Breast epithelium (tissue), 4 donors: ENCODE results near the gene PRIMA1. TPM values are rescaled to one million over a fixed set of nuclear protein-coding genes. Genes with fewer than 3 reads are reported as not detected.

Experiments
- DNase-seq, 2 donors: peaks; one replicate each; pipeline ENCODE4 v3.0.0-alpha.2; 2019; ENCODE audit warnings: low spot score in 2 of 2
- H3K27ac ChIP-seq, 2 donors: fragments of 200-600 bp; sonication (generic) in 1 of 2; one replicate each; pipeline ENCODE4 v1.5.1; 2016 to 2019; ENCODE audit warnings: mild to moderate bottlenecking in 1 of 2
- H3K27me3 ChIP-seq, 2 donors: fragments of 200-600 bp; sonication (generic) in 1 of 2; one replicate each; pipeline versions ENCODE4 v1.5.1 to v1.6.0; 2017 to 2019; ENCODE audit warnings: control low read depth in 1 of 2, mild to moderate bottlenecking in 1 of 2
- H3K36me3 ChIP-seq: fragments of 200-600 bp; one replicate; pipeline ENCODE4 v1.5.1; 2019
- H3K4me1 ChIP-seq, 2 donors: fragments of 200-600 bp; sonication (generic); one replicate each; pipeline ENCODE4 v1.5.1; 2016 to 2019; ENCODE audit warnings: control low read depth in 1 of 2
- H3K4me3 ChIP-seq, 3 donors: fragments of 200-600 bp; sonication (generic); 1 replicate in 2 of 3; 2 replicates in 1 of 3; pipeline ENCODE4 v1.5.1; 2016 to 2019; ENCODE audit warnings: mild to moderate bottlenecking in 3 of 3, moderate library complexity in 2 of 3
- H3K9me3 ChIP-seq, 2 donors: fragments of 200-600 bp; sonication (generic) in 1 of 2; one replicate each; pipeline ENCODE4 v1.5.1; 2016 to 2019; ENCODE audit warnings: control low read depth in 1 of 2
- POLR2A ChIP-seq: fragments of 450-650 bp; IDR thresholded peaks from one replicate; pipeline ENCODE4 v1.6.1; 2016; ENCODE audit warnings: antibody characterized with exemption, mild to moderate bottlenecking, moderate library complexity
- POLR2AphosphoS5 ChIP-seq, 3 donors: sonication (generic); formaldehyde crosslinking; IDR thresholded peaks; one replicate each; pipeline ENCODE4 v1.6.1; 2017; ENCODE audit warnings: antibody characterized with exemption in 3 of 3
- intact Hi-C: fragments of 100-400 bp; cut with DNase I; formaldehyde crosslinking; loops from one replicate; pipeline ENCODE4 v1.15.1; 2023; ENCODE audit warnings: low total_unique reads
- total RNA-seq, 3 donors: library from RNA; depleted of rRNA; stranded (reverse); fragments of >200 nt; gene quantifications; one replicate each; pipeline ENCODE4 v1.1.0, GENCODE V29; 2016
- TF ChIP-seq, protein P1 (sequence below), 3 donors: fragments of 450-650 bp; IDR thresholded peaks; one replicate each; pipeline ENCODE4 v1.5.1; 2016 to 2017; ENCODE audit warnings: antibody characterized with exemption in 3 of 3, mild to moderate bottlenecking in 3 of 3, moderate library complexity in 3 of 3

PRIMA1 gene
- total RNA-seq, 3 donors from 2014 or later: 0.98 to 2.1 (median 1.3) TPM

DNA sequence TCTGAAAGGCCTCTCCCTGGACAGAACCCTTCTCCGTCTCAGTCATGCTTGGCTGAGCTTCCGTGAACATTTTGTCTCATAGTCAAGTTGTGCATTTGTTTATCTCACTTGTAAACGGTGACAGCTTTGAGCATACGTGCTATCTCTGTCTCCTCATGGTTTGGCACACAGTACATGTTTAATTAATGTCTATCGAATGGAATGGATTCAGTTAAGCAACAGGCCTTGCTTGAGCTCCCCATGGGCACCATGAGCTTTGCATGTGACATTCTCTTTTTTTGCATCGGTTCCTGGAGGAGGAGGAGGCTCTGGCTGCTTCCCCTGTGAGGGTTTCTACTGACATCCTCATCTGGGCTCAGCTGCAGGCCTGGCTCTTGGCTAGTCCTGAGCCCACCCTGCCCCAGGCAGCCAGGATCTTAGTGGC is 80.0 kb downstream of the PRIMA1 start:
- Histone ChIP-seq H3K27me3 (no peaks in the 10 kb centered on the region), H3K4me1 (no peaks in the 10 kb centered on the region), H3K4me3 (no peak overlapping the region), H3K9me3 (no peaks in the 10 kb centered on the region), H3K27ac (no peak overlapping the region), H3K36me3 (no peaks in the 10 kb centered on the region)
- DNase-seq: no peak
- TF ChIP-seq POLR2A (no peak), POLR2AphosphoS5 (IDR thresholded peaks at IDR 0.05) (no peak)
- TF ChIP-seq, protein P1, sequence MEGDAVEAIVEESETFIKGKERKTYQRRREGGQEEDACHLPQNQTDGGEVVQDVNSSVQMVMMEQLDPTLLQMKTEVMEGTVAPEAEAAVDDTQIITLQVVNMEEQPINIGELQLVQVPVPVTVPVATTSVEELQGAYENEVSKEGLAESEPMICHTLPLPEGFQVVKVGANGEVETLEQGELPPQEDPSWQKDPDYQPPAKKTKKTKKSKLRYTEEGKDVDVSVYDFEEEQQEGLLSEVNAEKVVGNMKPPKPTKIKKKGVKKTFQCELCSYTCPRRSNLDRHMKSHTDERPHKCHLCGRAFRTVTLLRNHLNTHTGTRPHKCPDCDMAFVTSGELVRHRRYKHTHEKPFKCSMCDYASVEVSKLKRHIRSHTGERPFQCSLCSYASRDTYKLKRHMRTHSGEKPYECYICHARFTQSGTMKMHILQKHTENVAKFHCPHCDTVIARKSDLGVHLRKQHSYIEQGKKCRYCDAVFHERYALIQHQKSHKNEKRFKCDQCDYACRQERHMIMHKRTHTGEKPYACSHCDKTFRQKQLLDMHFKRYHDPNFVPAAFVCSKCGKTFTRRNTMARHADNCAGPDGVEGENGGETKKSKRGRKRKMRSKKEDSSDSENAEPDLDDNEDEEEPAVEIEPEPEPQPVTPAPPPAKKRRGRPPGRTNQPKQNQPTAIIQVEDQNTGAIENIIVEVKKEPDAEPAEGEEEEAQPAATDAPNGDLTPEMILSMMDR (IDR thresholded peaks at IDR 0.05): no peak
- intact Hi-C loops: no loop called here

DNA sequence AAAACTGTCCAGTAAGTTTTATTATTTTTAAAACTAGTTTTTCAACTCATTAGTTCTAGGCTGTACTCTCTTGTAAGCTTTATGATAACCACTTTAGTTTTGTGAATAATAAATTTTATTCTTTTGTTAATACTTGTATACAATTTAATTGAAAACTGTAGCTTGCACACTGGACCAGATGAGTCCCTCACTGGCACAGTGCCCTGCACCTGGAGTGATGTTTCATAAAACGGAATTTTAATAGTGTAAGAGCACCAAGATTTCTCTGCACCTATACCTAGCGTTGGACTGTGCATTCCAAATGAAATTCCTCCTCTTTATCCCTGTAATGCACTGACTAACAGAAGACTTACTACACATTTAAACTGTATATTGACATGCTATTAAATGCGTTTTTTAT is 80.8 kb downstream of the PRIMA1 start:
- H3K27me3 ChIP-seq: no peaks in the 10 kb centered on the region
- no peak for DNase-seq
- intact Hi-C loops: no loop called here
- H3K36me3 ChIP-seq: no peaks in the 10 kb centered on the region
- TF ChIP-seq POLR2A (no peak), POLR2AphosphoS5 (IDR thresholded peaks at IDR 0.05) (no peak)
- TF ChIP-seq, protein P1 (IDR thresholded peaks at IDR 0.05): no peak
- H3K9me3 ChIP-seq: no peaks in the 10 kb centered on the region
- H3K4me3 ChIP-seq: no peak overlapping the region
- H3K27ac ChIP-seq: no peak overlapping the region
- H3K4me1 ChIP-seq: no peaks in the 10 kb centered on the region

DNA sequence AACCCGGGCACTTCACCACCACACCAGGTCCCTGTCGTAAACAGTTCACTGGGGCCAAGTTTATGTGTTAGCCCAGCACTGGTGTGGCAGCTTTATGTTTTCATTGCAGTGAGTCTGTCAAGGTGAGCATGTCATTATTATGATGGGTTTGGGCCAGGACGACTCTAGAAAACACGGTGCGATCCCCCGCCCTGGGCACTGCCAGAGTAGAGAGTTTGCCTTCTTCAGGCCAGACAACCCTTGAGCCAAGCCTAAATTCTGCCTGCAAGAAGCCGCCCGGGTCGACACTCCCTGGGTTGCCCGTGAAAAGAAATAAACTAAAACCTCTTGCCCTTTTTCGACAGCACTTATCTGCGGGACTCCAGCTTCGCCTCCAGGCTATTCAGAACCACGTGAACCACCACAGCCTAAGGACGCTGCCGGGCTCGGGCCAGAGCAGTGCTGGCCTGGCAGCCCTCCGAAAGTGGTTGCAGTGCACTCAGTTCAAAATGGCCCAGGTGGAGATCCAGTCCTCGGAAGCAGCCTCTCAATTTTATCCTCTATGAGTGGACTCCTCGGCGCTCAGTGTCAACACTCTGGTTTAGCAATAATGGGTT is 81.8 kb downstream of the PRIMA1 start:
- Histone ChIP-seq H3K4me3 (no peak overlapping the region), H3K4me1 (no peaks in the 10 kb centered on the region), H3K9me3 (no peaks in the 10 kb centered on the region), H3K27me3 (no peaks in the 10 kb centered on the region), H3K36me3 (no peaks in the 10 kb centered on the region), H3K27ac (no peak overlapping the region)
- DNase-seq: no peak
- TF ChIP-seq POLR2AphosphoS5 (IDR thresholded peaks at IDR 0.05) (no peak), POLR2A (no peak)
- TF ChIP-seq, protein P1 (IDR thresholded peaks at IDR 0.05): no peak
- intact Hi-C loops: no loop called here

DNA sequence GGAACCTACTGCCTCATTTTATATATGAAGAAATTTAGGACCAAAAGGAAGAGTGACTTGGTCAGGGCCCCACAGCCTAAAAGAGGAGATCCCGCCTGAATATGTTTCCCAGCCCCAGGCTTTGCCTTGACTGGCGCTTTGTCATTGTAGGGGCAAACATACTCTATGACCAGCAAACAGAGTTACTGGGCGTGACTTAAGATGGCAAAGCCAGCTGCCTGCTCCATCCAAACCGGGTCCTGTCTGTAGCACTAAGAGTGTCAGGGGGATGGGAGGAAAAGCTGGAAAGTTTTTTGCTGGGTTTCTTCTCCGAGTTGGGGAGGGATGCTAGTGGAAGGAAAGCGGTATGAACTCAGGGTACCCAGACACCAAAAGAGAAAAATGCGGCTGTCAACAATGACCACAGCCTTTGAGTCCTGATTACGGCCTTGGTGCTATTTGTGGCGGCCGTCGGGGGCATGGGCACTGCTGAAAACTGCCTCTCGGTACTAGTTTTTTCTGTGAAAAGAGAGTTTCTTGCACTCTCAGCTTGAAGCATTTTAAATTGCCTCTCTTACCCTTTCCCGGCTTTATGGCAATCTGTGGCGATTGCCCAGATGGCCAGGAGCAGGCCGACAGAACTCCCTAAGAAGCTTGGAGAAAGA is 82.7 kb downstream of the PRIMA1 start:
- H3K27me3 ChIP-seq: no peaks in the 10 kb centered on the region
- TF ChIP-seq POLR2AphosphoS5 (IDR thresholded peaks at IDR 0.05) (no peak), POLR2A (no peak)
- TF ChIP-seq, protein P1 (IDR thresholded peaks at IDR 0.05): no peak
- intact Hi-C loops: no loop called here

DNA sequence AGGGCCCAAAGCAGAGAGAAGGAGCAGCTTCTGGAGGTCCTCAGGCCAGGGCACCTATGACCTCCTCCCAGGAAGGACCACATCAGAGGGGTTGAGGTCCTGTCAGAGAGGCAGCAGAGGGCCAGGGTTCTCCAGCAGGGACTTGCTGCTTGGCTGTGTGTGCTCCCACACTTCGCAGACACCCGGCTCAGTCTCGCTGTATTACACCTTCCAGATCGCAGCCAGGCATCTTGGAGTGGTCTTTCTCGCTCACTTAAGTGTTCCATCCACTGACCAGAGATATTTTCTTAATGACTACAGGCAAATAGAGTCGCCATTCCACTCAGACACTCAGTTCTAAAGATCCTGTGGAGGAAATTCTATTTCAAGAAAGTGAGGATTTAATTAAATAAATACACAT is 84.3 kb downstream of the PRIMA1 start:
- no peak for DNase-seq
- Histone ChIP-seq H3K27me3 (no peaks in the 10 kb centered on the region), H3K27ac (no peak overlapping the region), H3K4me3 (no peak overlapping the region), H3K4me1 (no peaks in the 10 kb centered on the region), H3K9me3 (peaks cover 0 to 6% of the 10 kb centered on the region in 2 donors), H3K36me3 (no peaks in the 10 kb centered on the region)
- intact Hi-C loops: no loop called here
- TF ChIP-seq, protein P1 (IDR thresholded peaks at IDR 0.05): no peak
- TF ChIP-seq POLR2A (no peak), POLR2AphosphoS5 (IDR thresholded peaks at IDR 0.05) (no peak)

More for the DNA sequence above, 82.7 kb downstream of the PRIMA1 start:
- no peaks in the 10 kb centered on the region for H3K4me1 ChIP-seq
- peaks cover 0 to 1% of the 10 kb centered on the region in 2 donors for H3K9me3 ChIP-seq
- no peak for DNase-seq
- H3K36me3 ChIP-seq: no peaks in the 10 kb centered on the region
- no peak overlapping the region for H3K4me3 ChIP-seq
- no peak overlapping the region for H3K27ac ChIP-seq
